GM20431 (cell line): Measurements from ENCODE around the gene AAGAB.

Source experiments
- in situ Hi-C: fragments of 300-500 bp; cut with MseI, MboI; formaldehyde crosslinking; loops from one replicate; pipeline ENCODE4 v1.15.0; 2020; ENCODE audit warnings: low sequenced_read_pairs; ENCODE audit not compliant: unreplicated experiment

The AAGAB gene

GRCh38 chr15:67212684-67213367 is 41.6 kb downstream of the AAGAB start:
- in situ Hi-C loops: no loop called here

GRCh38 chr15:67210555-67211168 is 43.8 kb downstream of the AAGAB start:
- in situ Hi-C loops: no loop called here

- in situ Hi-C loops: no loop called here
Observed at GRCh38 chr15:67208396-67208795, 46.1 kb downstream of the AAGAB start.

DNA sequence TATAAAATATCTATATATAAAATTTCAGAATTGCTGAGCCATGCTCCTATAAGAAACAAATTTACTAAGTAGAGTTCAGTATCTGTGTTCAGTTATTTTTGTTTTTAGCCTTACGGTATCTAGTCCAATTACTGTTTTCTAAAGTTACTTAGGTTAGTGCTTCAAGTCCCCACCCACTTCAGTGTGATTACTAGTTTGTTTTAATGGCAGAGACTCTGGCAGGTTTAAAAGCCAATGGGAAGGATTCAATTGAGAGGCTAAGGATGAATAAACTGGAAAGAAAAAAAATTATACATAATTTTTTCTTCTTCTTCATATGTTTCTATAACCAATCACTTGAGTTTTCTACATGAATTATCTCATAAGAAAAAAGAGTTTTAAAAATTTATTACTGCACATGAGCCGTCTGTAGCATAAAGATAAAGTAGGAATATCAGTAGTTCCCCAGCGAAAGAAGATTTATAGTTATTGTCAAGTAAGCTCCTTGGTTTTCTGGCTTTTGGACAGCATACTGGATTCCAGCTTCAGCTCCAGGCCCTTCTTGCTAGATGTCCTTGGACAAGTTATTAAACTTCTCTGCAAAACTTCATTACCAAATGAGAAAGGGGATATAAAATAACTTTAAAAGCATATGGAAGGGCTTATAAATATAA is 46.8 kb downstream of the AAGAB start:
- in situ Hi-C loops: no loop called here

- in situ Hi-C loops: no loop called here
Observed at GRCh38 chr15:67202991-67203390, 51.5 kb downstream of the AAGAB start.

GRCh38 chr15:67202091-67202490 is 52.4 kb downstream of the AAGAB start:
- in situ Hi-C loops: no loop called here

- in situ Hi-C loops: no loop called here
Observed at GRCh38 chr15:67201136-67201535, 53.3 kb downstream of the AAGAB start.

- in situ Hi-C loops: no loop called here
Observed at GRCh38 chr15:67199881-67200763, 54.3 kb downstream of the AAGAB start.

GRCh38 chr15:67199391-67199790 is 55.1 kb downstream of the AAGAB start:
- in situ Hi-C loops: no loop called here

GRCh38 chr15:67198157-67198754 is 56.2 kb downstream of the AAGAB start:
- in situ Hi-C loops: no loop called here

DNA sequence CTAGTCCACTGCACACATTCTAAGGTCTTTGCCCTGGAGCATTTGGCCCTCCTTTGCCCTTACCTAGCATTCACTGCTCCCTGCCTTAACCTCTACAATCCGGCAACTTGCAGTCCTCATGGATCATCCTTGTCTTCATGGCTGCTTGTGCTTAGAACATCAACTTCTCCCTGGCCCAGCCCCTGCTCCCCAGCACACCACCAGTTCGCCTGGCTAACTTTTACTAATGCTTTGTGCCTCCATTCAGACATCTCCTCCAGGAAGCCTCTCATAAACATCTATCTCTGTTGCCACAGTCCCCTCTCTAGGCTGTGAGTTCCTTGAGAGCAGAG is 57.1 kb downstream of the AAGAB start:
- in situ Hi-C loops: no loop called here

DNA sequence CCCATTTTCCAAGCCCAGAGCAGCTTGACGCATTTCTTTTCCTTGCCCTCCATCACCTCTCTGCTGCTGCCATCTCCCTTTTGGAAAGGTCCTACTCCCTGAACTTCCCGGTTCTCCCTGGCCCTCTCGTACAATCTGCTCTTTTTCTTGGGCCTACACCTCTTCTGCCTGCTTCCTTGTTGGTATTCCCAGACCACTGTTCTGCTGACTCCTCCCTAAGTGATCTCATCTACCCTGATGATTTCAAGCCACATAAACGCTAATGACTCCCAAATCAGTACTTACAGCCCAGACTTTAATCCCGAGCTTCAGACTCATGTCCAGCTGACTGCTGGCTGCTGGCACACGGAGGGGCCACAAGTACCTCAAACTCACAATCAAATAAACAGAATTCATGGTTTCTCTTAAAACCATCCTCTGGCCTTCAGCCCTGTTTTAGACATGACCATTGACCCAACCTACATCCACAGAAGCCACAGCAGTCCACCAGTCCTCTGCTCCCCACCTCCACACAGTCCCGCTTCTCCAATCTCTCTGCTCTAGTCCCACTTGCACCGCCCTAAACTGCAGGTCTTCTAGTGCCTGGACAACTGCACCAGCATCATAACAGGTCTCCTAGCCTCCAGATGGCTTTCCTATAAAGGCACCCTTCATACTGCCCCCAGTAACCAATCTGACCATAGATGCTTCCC is 57.6 kb downstream of the AAGAB start:
- in situ Hi-C loops: no loop called here

- in situ Hi-C loops: no loop called here
Observed at GRCh38 chr15:67196222-67196621, 58.2 kb downstream of the AAGAB start.

GRCh38 chr15:67195305-67195704 is 59.2 kb downstream of the AAGAB start:
- in situ Hi-C loops: no loop called here

DNA sequence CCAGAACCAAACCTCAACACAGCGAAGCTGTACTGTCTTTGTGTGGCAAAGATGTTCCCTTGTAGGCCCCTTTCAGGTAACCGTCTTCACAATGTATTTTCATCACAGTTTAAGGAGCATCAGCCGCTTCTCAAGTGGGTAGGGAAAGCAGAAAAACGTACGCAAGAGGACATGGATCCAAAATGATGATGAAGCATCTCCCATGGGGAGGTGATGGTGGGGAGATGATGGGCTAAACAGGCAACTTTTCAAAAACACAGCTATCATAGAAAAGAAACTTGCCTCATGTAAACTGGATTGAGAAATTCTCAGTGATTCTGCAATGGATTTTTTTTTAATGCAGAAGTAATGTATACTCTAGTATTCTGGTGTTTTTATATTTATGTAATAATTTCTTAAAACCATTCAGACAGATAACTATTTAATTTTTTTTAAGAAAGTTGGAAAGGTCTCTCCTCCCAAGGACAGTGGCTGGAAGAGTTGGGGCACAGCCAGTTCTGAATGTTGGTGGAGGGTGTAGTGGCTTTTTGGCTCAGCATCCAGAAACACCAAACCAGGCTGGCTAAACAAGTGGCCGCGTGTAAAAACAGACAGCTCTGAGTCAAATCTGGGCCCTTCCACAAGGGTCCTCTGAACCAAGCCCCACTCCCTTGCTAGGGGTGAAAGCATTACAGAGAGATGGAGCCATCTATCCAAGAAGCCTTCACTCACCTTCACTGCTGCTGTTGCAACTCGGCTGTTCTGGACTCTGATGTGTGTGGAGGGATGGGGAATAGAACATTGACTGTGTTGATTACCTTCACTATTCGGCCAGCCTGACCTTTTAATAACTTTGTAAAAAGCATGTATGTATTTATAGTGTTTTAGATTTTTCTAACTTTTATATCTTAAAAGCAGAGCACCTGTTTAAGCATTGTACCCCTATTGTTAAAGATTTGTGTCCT is 60.0 kb downstream of the AAGAB start:
- in situ Hi-C loops: no loop called here

- in situ Hi-C loops: no loop called here
Observed at GRCh38 chr15:67193223-67193990, 61.1 kb downstream of the AAGAB start.

DNA sequence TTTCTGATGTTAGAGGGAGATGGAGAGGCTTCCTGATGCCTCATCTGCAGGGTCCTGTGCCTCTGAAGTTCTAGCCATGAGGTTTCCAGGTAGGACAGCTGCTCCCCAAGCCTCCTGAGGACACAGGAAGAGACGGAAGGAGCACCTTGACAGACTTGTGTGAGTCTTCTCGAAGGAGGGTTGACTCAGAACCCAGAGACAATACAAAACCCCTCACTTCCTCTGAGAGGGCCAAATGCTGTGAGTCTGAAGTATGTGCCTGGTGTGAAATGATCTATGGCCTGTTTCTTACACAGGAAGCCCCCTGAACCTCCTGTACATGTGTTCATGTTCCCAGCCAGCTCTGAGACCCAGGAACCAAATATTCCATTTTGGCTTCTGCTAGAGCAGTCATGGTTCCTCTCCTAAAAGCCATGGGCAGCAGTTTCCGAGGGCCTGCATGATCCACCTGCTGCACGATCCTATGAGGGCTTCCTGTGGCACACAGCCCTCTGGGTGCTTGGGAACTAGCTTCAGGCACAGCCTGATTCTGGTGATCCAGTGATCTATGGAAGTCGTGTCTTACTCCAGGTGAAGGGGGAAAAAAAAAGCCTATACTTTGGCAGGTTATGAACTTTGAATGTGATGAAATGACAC is 62.2 kb downstream of the AAGAB start:
- in situ Hi-C loops: no loop called here
